ENCODE results near the gene C2CD2.

C2CD2 gene

GRCh38 chr21:41891132-41891531 lies 62.7 kb downstream of the C2CD2 start:
- in situ Hi-C loops (cut with MboI; ENCODE audit: low sequenced_read_pairs), result no loop called here

GRCh38 chr21:41890355-41890754 lies 63.5 kb downstream of the C2CD2 start:
- in situ Hi-C loops (cut with MboI; ENCODE audit: low sequenced_read_pairs), result no loop called here

- in situ Hi-C loops (cut with MboI; ENCODE audit: low sequenced_read_pairs), result no loop called here
Measured at GRCh38 chr21:41888749-41889376, 65.0 kb downstream of the C2CD2 start.

- in situ Hi-C loops (cut with MboI; ENCODE audit: low sequenced_read_pairs), result no loop called here
Measured at GRCh38 chr21:41887667-41888066, 66.2 kb downstream of the C2CD2 start.

- in situ Hi-C loops (cut with MboI; ENCODE audit: low sequenced_read_pairs), result no loop called here
Measured at GRCh38 chr21:41886328-41886727, 67.5 kb downstream of the C2CD2 start.

- in situ Hi-C loops (cut with MboI; ENCODE audit: low sequenced_read_pairs), result no loop called here
Measured at GRCh38 chr21:41885341-41886024, 68.3 kb downstream of the C2CD2 start.

GRCh38 chr21:41884501-41885030 lies 69.3 kb downstream of the C2CD2 start:
- in situ Hi-C loops (cut with MboI; ENCODE audit: low sequenced_read_pairs), result no loop called here

- in situ Hi-C loops (cut with MboI; ENCODE audit: low sequenced_read_pairs), result no loop called here
Measured at GRCh38 chr21:41883582-41883981, 70.2 kb downstream of the C2CD2 start.

- in situ Hi-C loops (cut with MboI; ENCODE audit: low sequenced_read_pairs), result no loop called here
Measured at GRCh38 chr21:41881051-41881450, 72.8 kb downstream of the C2CD2 start.

- in situ Hi-C loops (cut with MboI; ENCODE audit: low sequenced_read_pairs), result no loop called here
Measured at GRCh38 chr21:41880153-41880552, 73.7 kb downstream of the C2CD2 start.

GRCh38 chr21:41879190-41879998 lies 74.4 kb downstream of the C2CD2 start, which contains the start of gene PRDM15:
TSS of gene PRDM15 (minus strand) at chr21:41879344. CDS start at chr21:41860363, 18,981 bp downstream.
- in situ Hi-C loops (cut with MboI; ENCODE audit: low sequenced_read_pairs), result no loop called here

- in situ Hi-C loops (cut with MboI; ENCODE audit: low sequenced_read_pairs), result no loop called here
Measured at GRCh38 chr21:41878831-41879189, 75.0 kb downstream of the C2CD2 start.

GRCh38 chr21:41877901-41878830 lies 75.7 kb downstream of the C2CD2 start:
- in situ Hi-C loops (cut with MboI; ENCODE audit: low sequenced_read_pairs), result no loop called here

GRCh38 chr21:41876928-41877652 lies 76.7 kb downstream of the C2CD2 start:
- in situ Hi-C loops (cut with MboI; ENCODE audit: low sequenced_read_pairs), result no loop called here

GRCh38 chr21:41876396-41876795 lies 77.4 kb downstream of the C2CD2 start:
- in situ Hi-C loops (cut with MboI; ENCODE audit: low sequenced_read_pairs), result no loop called here

- in situ Hi-C loops (cut with MboI; ENCODE audit: low sequenced_read_pairs), result no loop called here
Measured at GRCh38 chr21:41875086-41875485, 78.7 kb downstream of the C2CD2 start.

GRCh38 chr21:41874611-41875010 lies 79.2 kb downstream of the C2CD2 start:
- in situ Hi-C loops (cut with MboI; ENCODE audit: low sequenced_read_pairs), result no loop called here

GRCh38 chr21:41873426-41873825 lies 80.4 kb downstream of the C2CD2 start:
- in situ Hi-C loops (cut with MboI; ENCODE audit: low sequenced_read_pairs), result no loop called here

GRCh38 chr21:41873005-41873404 lies 80.8 kb downstream of the C2CD2 start:
- in situ Hi-C loops (cut with MboI; ENCODE audit: low sequenced_read_pairs), result no loop called here
